OCI-LY7 (cell line): ENCODE results near the gene MICAL3.

Source experiments
- EZH2phosphoT487 ChIP-seq: fragments of 200-600 bp; sonication (generic); IDR thresholded peaks from 2 replicates; pipeline ENCODE4 v1.6.1; 2018; ENCODE audit warnings: low read depth, borderline replicate concordance, mild to moderate bottlenecking, mixed run types, antibody characterized with exemption, low read length, moderate library complexity, mixed read lengths
- TF ChIP-seq, protein P1 (sequence below): fragments of 200-600 bp; sonication (generic); conservative IDR thresholded peaks from 2 replicates; pipeline ENCODE4 v1.5.1; 2014; ENCODE audit warnings: mild to moderate bottlenecking, antibody characterized with exemption, low read length, moderate library complexity, mixed read lengths

DNA sequence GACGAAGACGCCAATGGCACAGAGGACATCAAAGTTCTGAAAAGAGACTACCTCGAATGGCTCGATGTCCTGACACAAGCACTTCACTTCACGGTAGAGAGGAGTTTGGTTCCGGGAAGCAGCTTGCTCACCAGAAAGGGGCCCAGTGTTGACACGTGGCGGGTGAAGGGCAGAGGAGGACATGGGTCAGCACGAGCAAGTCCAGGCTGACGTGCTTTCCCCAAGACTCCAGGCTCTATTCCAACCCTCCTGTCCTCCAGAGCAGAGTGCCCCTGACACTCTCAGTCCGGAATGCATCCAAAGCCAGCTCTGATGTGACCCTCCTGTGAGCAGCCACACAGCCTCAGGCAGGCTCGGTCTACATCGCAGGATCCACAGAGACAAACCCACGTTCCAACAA is 172.6 kb downstream of the MICAL3 start:
- TF ChIP-seq, protein P1, sequence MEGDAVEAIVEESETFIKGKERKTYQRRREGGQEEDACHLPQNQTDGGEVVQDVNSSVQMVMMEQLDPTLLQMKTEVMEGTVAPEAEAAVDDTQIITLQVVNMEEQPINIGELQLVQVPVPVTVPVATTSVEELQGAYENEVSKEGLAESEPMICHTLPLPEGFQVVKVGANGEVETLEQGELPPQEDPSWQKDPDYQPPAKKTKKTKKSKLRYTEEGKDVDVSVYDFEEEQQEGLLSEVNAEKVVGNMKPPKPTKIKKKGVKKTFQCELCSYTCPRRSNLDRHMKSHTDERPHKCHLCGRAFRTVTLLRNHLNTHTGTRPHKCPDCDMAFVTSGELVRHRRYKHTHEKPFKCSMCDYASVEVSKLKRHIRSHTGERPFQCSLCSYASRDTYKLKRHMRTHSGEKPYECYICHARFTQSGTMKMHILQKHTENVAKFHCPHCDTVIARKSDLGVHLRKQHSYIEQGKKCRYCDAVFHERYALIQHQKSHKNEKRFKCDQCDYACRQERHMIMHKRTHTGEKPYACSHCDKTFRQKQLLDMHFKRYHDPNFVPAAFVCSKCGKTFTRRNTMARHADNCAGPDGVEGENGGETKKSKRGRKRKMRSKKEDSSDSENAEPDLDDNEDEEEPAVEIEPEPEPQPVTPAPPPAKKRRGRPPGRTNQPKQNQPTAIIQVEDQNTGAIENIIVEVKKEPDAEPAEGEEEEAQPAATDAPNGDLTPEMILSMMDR = no peak
- TF ChIP-seq EZH2phosphoT487 = no peak
